OCI-LY3 (cell line): ENCODE data around the gene GNG12.
"Not testable (repeated sequence)": the region's sequence is repeated elsewhere in the genome, so short reads cannot be mapped to it uniquely, and the experiment has no call there.

Source experiments
- H2AFZ ChIP-seq: fragments of 200-600, 300-600 bp; shearing (Covaris generic); 2 replicates; pipeline ENCODE4 v1.6.0; 2014; ENCODE audit warnings: antibody characterized with exemption, low read depth, low read length
- H3K27ac ChIP-seq: fragments of 200-600, 300-600 bp; sonication (generic); 2 replicates; pipeline ENCODE4 v1.5.1; 2014; ENCODE audit warnings: mild to moderate bottlenecking, low read length, moderate library complexity, mixed read lengths
- H3K27me3 ChIP-seq: fragments of 200-600, 300-600 bp; sonication (generic); 2 replicates; pipeline ENCODE4 v1.6.1; 2014; ENCODE audit warnings: low read depth, low read length, mixed read lengths
- H3K36me3 ChIP-seq: fragments of 200-600, 300-600 bp; sonication (generic); replicated peaks from 2 replicates; pipeline ENCODE3; 2014; ENCODE audit warnings: low read depth, low read length, mixed read lengths
- H3K4me1 ChIP-seq: fragments of 300-600, 200-600 bp; sonication (generic); 2 replicates; pipeline ENCODE4 v1.6.1; 2014; ENCODE audit warnings: low read length, mixed read lengths
- H3K4me2 ChIP-seq: fragments of 200-600, 300-600 bp; sonication (generic); 2 replicates; pipeline ENCODE4 v1.6.1; 2014; ENCODE audit warnings: low read length, mixed read lengths
- H3K4me3 ChIP-seq: fragments of 300-600, 200-600 bp; sonication (generic); 2 replicates; pipeline ENCODE4 v1.5.1; 2014; ENCODE audit warnings: antibody characterized with exemption, mild to moderate bottlenecking, low read length, moderate library complexity
- H3K79me2 ChIP-seq: fragments of 300-600, 200-600 bp; shearing (Covaris generic); 2 replicates; pipeline ENCODE4 v1.6.1; 2014; ENCODE audit warnings: mild to moderate bottlenecking, low read length, mixed read lengths
- H3K9ac ChIP-seq: fragments of 300-600, 200-600 bp; shearing (Covaris generic); 2 replicates; pipeline ENCODE4 v1.6.0; 2014; ENCODE audit warnings: mild to moderate bottlenecking, low read length, moderate library complexity
- H3K9me3 ChIP-seq: fragments of 200-600, 300-600 bp; shearing (Covaris generic); 2 replicates; pipeline ENCODE4 v1.6.1; 2014; ENCODE audit warnings: low read length, mixed read lengths; ENCODE audit not compliant: insufficient read depth
- H4K20me1 ChIP-seq: fragments of 200-600, 300-600 bp; sonication (generic); 2 replicates; pipeline ENCODE4 v1.6.1; 2016; ENCODE audit warnings: low read length, mixed read lengths; ENCODE audit not compliant: insufficient read depth
- CTCF ChIP-seq: fragments of 200-600, 300-600 bp; sonication (generic); IDR thresholded peaks from 2 replicates; pipeline ENCODE4 v1.5.1; 2014; ENCODE audit warnings: antibody characterized with exemption, low read length, low read depth
- EZH2phosphoT487 ChIP-seq: fragments of 200-600 bp; shearing (Covaris generic); IDR thresholded peaks from 2 replicates; pipeline ENCODE4 v1.6.1; 2018; ENCODE audit warnings: antibody characterized with exemption, mixed run types, low read depth

Gene GNG12

DNA sequence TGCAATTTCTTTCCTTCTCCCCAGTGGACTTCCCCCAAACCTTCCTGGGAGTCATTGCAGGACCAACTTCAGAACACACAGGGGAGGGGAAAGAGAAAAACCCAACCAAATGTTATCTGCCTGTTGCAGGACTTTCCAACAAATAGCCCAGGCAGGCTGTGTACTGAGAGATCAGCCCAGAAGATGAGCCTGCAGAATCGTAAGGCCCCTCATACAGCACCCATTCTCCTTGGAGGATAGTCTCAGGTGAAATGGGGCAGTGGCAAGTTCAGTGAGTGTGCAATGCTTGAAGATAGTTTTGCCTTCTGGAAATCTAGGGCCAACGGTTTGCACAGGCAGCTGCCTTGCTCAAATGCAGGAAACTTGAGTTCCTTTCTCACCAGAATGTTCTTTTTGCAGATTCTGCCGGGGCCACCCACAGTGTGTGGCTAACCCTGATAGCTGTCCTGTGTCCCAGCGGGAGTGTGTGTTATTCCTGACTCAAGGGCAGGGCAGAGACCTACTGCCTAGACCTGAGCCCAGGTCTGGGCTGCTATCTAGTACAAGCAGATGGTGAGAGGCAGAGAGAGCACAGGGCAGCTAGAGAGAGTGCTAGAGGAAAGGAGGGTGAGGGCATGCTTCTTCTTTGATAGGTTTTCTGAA is 99.5 kb downstream of the GNG12 start:
- Histone ChIP-seq H3K9ac (no peak overlapping the region), H3K27ac (no peak overlapping the region), H3K36me3 (no peaks in the 10 kb centered on the region), H3K9me3 (peaks cover 6% of the 10 kb centered on the region; the same call in 1 of the 2 replicates), H4K20me1 (no peaks in the 10 kb centered on the region), H3K4me3 (no peak overlapping the region), H3K79me2 (no peaks in the 10 kb centered on the region), H2AFZ (no peak overlapping the region), H3K4me2 (no peak overlapping the region), H3K4me1 (peaks cover 21% of the 10 kb centered on the region), H3K27me3 (no peaks in the 10 kb centered on the region)
- TF ChIP-seq CTCF (no peak), EZH2phosphoT487 (no peak)

GRCh38 chr1:67732750-67733151 is 100.5 kb downstream of the GNG12 start:
- Histone ChIP-seq H3K27me3 (no peaks in the 10 kb centered on the region), H3K4me1 (peaks cover 21% of the 10 kb centered on the region), H3K4me2 (no peak overlapping the region), H2AFZ (no peak overlapping the region), H4K20me1 (no peaks in the 10 kb centered on the region), H3K9ac (no peak overlapping the region), H3K9me3 (peaks cover 6% of the 10 kb centered on the region; the same call in 1 of the 2 replicates), H3K4me3 (no peak overlapping the region), H3K36me3 (no peaks in the 10 kb centered on the region), H3K27ac (no peak overlapping the region), H3K79me2 (no peaks in the 10 kb centered on the region)
- no peak for TF ChIP-seq CTCF
- TF ChIP-seq EZH2phosphoT487: no peak

DNA sequence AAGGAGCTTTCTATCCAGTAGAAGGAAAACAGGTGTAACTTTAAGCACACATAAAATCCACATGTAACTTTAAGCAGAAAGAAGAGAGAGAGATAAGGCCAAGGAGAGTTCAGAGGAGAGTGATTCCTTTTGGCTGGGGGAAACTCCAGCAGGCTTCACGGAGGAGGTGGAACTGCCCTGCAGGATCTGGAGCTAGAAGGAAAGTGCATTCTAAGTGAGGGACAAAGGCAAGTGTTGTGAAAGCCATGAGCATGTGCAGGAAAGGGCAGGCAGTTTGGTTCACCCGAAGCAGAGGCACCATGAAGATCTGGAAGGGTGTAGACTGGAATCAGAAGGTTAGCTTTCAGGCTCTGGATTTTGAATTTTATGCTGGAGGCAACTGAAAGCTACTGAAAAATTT is 101.9 kb downstream of the GNG12 start:
- Histone ChIP-seq H3K4me1 (peaks cover 16% of the 10 kb centered on the region), H3K4me3 (no peak overlapping the region), H3K9me3 (peaks cover 6% of the 10 kb centered on the region; the same call in 1 of the 2 replicates), H3K79me2 (no peaks in the 10 kb centered on the region), H3K9ac (no peak overlapping the region), H2AFZ (no peak overlapping the region), H3K27me3 (no peaks in the 10 kb centered on the region), H3K27ac (no peak overlapping the region), H3K36me3 (no peaks in the 10 kb centered on the region), H3K4me2 (no peak overlapping the region), H4K20me1 (no peaks in the 10 kb centered on the region)
- TF ChIP-seq CTCF (no peak), EZH2phosphoT487 (no peak)

- not testable (repeated sequence) for H3K9ac ChIP-seq, H2AFZ ChIP-seq, H3K79me2 ChIP-seq, H3K27me3 ChIP-seq, H3K4me1 ChIP-seq, H3K9me3 ChIP-seq, H3K27ac ChIP-seq, H3K4me3 ChIP-seq, H4K20me1 ChIP-seq, H3K36me3 ChIP-seq, H3K4me2 ChIP-seq
Measured at GRCh38 chr1:67730312-67730711, 103.0 kb downstream of the GNG12 start.
